ENCODE results near the gene PARD3. TPM values are rescaled to one million over a fixed set of nuclear protein-coding genes. Genes with fewer than 3 reads are reported as not detected.

The PARD3 gene
- total RNA-seq, 1 experiment from 2014 or later = 154 TPM

GRCh38 chr10:34250722-34251121 is 564.4 kb downstream of the PARD3 start:
- ChIA-PET CTCF (interaction anchor here (0.5 to 0.6 kb wide), 3 partner anchors 271 to 388 kb away, joined by 3 read pairs; no protein-coding TSS in a partner anchor), POLR2A (ENCODE audit: unreplicated experiment) (interaction anchor here (0.5 to 0.7 kb wide), 2 partner anchors 14 to 362 kb away, joined by 3 read pairs; no protein-coding TSS in a partner anchor)
- H3K4me2 ChIP-seq (ENCODE audit: low read length) = no peak overlapping the region
- H3F3A ChIP-seq (ENCODE audit: low read length, unreplicated experiment) = peaks cover 7% of the 10 kb centered on the region
- no peaks in the 10 kb centered on the region for H3K36me3 ChIP-seq (ENCODE audit: low read depth, low read length)
- H3K4me1 ChIP-seq (ENCODE audit: insufficient read depth, low read length) = peaks cover 28% of the 10 kb centered on the region
- H3K9ac ChIP-seq (ENCODE audit: low read length) = no peak overlapping the region
- no peak overlapping the region for H3K4me3 ChIP-seq (ENCODE audit: low read length)
- no TSS peak for BruUV-seq (replicated peaks)
- H3K79me2 ChIP-seq (ENCODE audit: low read length) = no peaks in the 10 kb centered on the region
- no peaks in the 10 kb centered on the region for H4K20me1 ChIP-seq (ENCODE audit: low read length)
- H3K27ac ChIP-seq (ENCODE audit: low read length) = no peak overlapping the region
- H3K9me2 ChIP-seq (replicated peaks; ENCODE audit: low read length) = no peaks in the 10 kb centered on the region
- intact Hi-C loops (cut with micrococcal nuclease) = no loop called here
- no peaks in the 10 kb centered on the region for H3K9me3 ChIP-seq (ENCODE audit: low read length)
- H2AFZ ChIP-seq (ENCODE audit: low read length) = no peak overlapping the region
- no peak for DNase-seq
- no peaks in the 10 kb centered on the region for H3K27me3 ChIP-seq (ENCODE audit: low read length)
- ATAC-seq = no peak
- TF ChIP-seq EZH2phosphoT487 (IDR thresholded peaks at IDR 0.05; ENCODE audit: borderline replicate concordance, low read length) = no peak
- TF ChIP-seq EZH2 (IDR thresholded peaks at IDR 0.05; ENCODE audit: low read length, unreplicated experiment) = no peak
- TF ChIP-seq CTCF (conservative IDR thresholded peaks at IDR 0.05; ENCODE audit: low read depth, low read length) = no peak

GRCh38 chr10:34249634-34250033 is 565.5 kb downstream of the PARD3 start:
- Histone ChIP-seq H3K27ac (ENCODE audit: low read length) (no peak overlapping the region), H3K9me2 (replicated peaks; ENCODE audit: low read length) (no peaks in the 10 kb centered on the region), H3K4me1 (ENCODE audit: insufficient read depth, low read length) (peaks cover 18% of the 10 kb centered on the region), H4K20me1 (ENCODE audit: low read length) (no peaks in the 10 kb centered on the region), H3K79me2 (ENCODE audit: low read length) (no peaks in the 10 kb centered on the region), H3K9me3 (ENCODE audit: low read length) (no peaks in the 10 kb centered on the region), H3F3A (ENCODE audit: low read length, unreplicated experiment) (no peaks in the 10 kb centered on the region), H3K4me2 (ENCODE audit: low read length) (no peak overlapping the region), H3K9ac (ENCODE audit: low read length) (no peak overlapping the region), H2AFZ (ENCODE audit: low read length) (no peak overlapping the region), H3K36me3 (ENCODE audit: low read depth, low read length) (no peaks in the 10 kb centered on the region), H3K27me3 (ENCODE audit: low read length) (no peaks in the 10 kb centered on the region), H3K4me3 (ENCODE audit: low read length) (no peak overlapping the region)
- TF ChIP-seq EZH2 (IDR thresholded peaks at IDR 0.05; ENCODE audit: low read length, unreplicated experiment) = no peak
- TF ChIP-seq EZH2phosphoT487 (IDR thresholded peaks at IDR 0.05; ENCODE audit: borderline replicate concordance, low read length) = no peak
- TF ChIP-seq CTCF (conservative IDR thresholded peaks at IDR 0.05; ENCODE audit: low read depth, low read length) = peak; percentile 97
- ATAC-seq (peak; percentile 59), DNase-seq (peak; percentile 77)
- CTCF ChIA-PET = interaction anchor here (0.6 kb wide), 1 partner anchor 70 kb away, joined by 3 read pairs; no protein-coding TSS in a partner anchor
- intact Hi-C loops (cut with micrococcal nuclease) = loop anchor here (1.0 kb wide), 1 partner anchor 389 kb away; no protein-coding TSS in a partner anchor
- POLR2A ChIA-PET (ENCODE audit: unreplicated experiment) = interaction anchor here (0.6 to 0.7 kb wide), 4 partner anchors 13 to 1068 kb away, joined by 3 to 4 read pairs (median 3); no protein-coding TSS in a partner anchor
- BruUV-seq (replicated peaks) = no TSS peak

- no peaks in the 10 kb centered on the region for H4K20me1 ChIP-seq (ENCODE audit: low read length)
- BruUV-seq (replicated peaks) = no TSS peak
- H3K9me2 ChIP-seq (replicated peaks; ENCODE audit: low read length) = no peaks in the 10 kb centered on the region
- ChIA-PET POLR2A (ENCODE audit: unreplicated experiment) (no interaction called here), CTCF (interaction anchor here (0.6 kb wide), 1 partner anchor 201 kb away, joined by 4 read pairs; no protein-coding TSS in a partner anchor)
- no peaks in the 10 kb centered on the region for H3K36me3 ChIP-seq (ENCODE audit: low read depth, low read length)
- ATAC-seq (no peak), DNase-seq (no peak)
- H3K4me1 ChIP-seq (ENCODE audit: insufficient read depth, low read length) = peaks cover 10% of the 10 kb centered on the region
- no peaks in the 10 kb centered on the region for H3K27me3 ChIP-seq (ENCODE audit: low read length)
- no peak overlapping the region for H3K27ac ChIP-seq (ENCODE audit: low read length)
- TF ChIP-seq EZH2 (IDR thresholded peaks at IDR 0.05; ENCODE audit: low read length, unreplicated experiment) (no peak), CTCF (conservative IDR thresholded peaks at IDR 0.05; ENCODE audit: low read depth, low read length) (no peak), EZH2phosphoT487 (IDR thresholded peaks at IDR 0.05; ENCODE audit: borderline replicate concordance, low read length) (no peak)
- H3F3A ChIP-seq (ENCODE audit: low read length, unreplicated experiment) = no peaks in the 10 kb centered on the region
- H3K4me2 ChIP-seq (ENCODE audit: low read length) = no peak overlapping the region
- intact Hi-C loops (cut with micrococcal nuclease) = no loop called here
- no peaks in the 10 kb centered on the region for H3K9me3 ChIP-seq (ENCODE audit: low read length)
- H3K4me3 ChIP-seq (ENCODE audit: low read length) = no peak overlapping the region
- no peak overlapping the region for H3K9ac ChIP-seq (ENCODE audit: low read length)
- H3K79me2 ChIP-seq (ENCODE audit: low read length) = no peaks in the 10 kb centered on the region
- H2AFZ ChIP-seq (ENCODE audit: low read length) = no peak overlapping the region
Observed at GRCh38 chr10:34247560-34247959, 567.5 kb downstream of the PARD3 start.
